Activated CD4-positive, alpha-beta memory T cell treated with anti-CD3 and anti-CD28 coated beads for 36 hours (primary cell): ENCODE measurements around the gene TSEN34. TPM values are rescaled to one million over a fixed set of nuclear protein-coding genes. Genes with fewer than 3 reads are reported as not detected.
"Not testable (repeated sequence)": the region's sequence is repeated elsewhere in the genome, so short reads cannot be mapped to it uniquely, and the experiment has no call there.

ENCODE experiments used
- CTCF ChIA-PET: fragments of 350-600 bp; sonication (Branson Sonifier 250); formaldehyde crosslinking; loops from one replicate; lab custom pipeline; 2021; ENCODE audit warnings: antibody characterized with exemption, inconsistent platforms; lab: Charles Lee
- POLR2A ChIA-PET: fragments of 350-600 bp; sonication (Branson Sonifier 250); formaldehyde crosslinking; loops from one replicate; lab custom pipeline; 2021; ENCODE audit warnings: antibody characterized with exemption; lab: Charles Lee
- DNase-seq: peaks from one replicate; pipeline ENCODE4 v3.0.0-alpha.2; 2020
- H3K27ac Mint-ChIP-seq: one replicate; pipeline ENCODE4 v1.8.0; 2021; ENCODE audit warnings: mixed read lengths
- H3K27me3 Mint-ChIP-seq: one replicate; pipeline ENCODE4 v1.8.0; 2021; ENCODE audit warnings: mixed read lengths
- H3K36me3 Mint-ChIP-seq: one replicate; pipeline ENCODE4 v1.8.0; 2021; ENCODE audit warnings: mixed read lengths
- H3K4me1 Mint-ChIP-seq: one replicate; pipeline ENCODE4 v1.8.0; 2021; ENCODE audit warnings: low read depth, mixed read lengths
- H3K4me3 Mint-ChIP-seq: one replicate; pipeline ENCODE4 v1.8.0; 2021; ENCODE audit warnings: mild to moderate bottlenecking, mixed read lengths
- H3K9me3 Mint-ChIP-seq: one replicate; pipeline ENCODE4 v1.8.0; 2021; ENCODE audit warnings: mixed read lengths
- intact Hi-C: fragments of 100-400 bp; cut with micrococcal nuclease; formaldehyde crosslinking; loops from one replicate; pipeline ENCODE4 v1.15.1; 2023
- total RNA-seq, 2 experiments: library from RNA; stranded (reverse); gene quantifications; one replicate each; pipeline ENCODE4 v1.2.3, GENCODE V29; 2021

The TSEN34 gene
- total RNA-seq, 2 experiments from 2014 or later: 15.5 to 16.3 TPM

DNA sequence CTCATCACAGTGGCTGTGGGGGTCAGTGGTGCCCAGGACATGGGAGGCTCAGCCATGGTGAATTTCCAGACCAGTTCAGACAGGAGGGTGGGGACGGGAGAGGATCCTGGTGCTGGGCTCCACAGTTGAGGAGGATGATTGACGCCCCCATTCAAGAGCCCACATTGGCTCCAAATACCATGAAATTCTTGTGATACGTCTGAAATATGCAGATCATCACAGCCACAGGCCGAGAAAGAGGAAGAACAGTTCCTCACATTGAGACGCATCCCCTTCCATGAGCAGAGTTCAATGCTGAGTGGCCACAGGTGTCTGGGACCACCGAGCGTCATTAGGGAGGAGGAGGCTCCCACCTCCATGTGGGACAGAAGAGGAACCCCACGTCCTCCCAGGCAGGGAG lies 52.7 kb downstream of the TSEN34 start:
- H3K27me3 Mint-ChIP-seq, H3K36me3 Mint-ChIP-seq, H3K9me3 Mint-ChIP-seq, DNase-seq, H3K27ac Mint-ChIP-seq, H3K4me3 Mint-ChIP-seq, POLR2A ChIA-PET, CTCF ChIA-PET: not testable (repeated sequence)
- H3K4me1 Mint-ChIP-seq: peaks cover 15% of the 10 kb centered on the region
- intact Hi-C loops: loop anchor here (10.0 kb wide), 1 partner anchor 141 kb away; no protein-coding TSS in a partner anchor

Other genes with a start within 250 kb of the TSEN34 start
- under 1 TPM in 1 of 2 experiments, not detected in 1; 0.02 TPM for gene CACNG8, start 228.4 kb upstream of the TSEN34 start, total RNA-seq
- not detected for gene CACNG6, start 199.7 kb upstream of the TSEN34 start, total RNA-seq
- not detected for gene VSTM1, start 127.4 kb upstream of the TSEN34 start, total RNA-seq
- not detected for gene TARM1, start 109.9 kb upstream of the TSEN34 start, total RNA-seq
- under 1 TPM; 0.29 to 0.59 TPM for gene OSCAR, start 90.5 kb upstream of the TSEN34 start, total RNA-seq
- gene NDUFA3, start 88.5 kb upstream of the TSEN34 start, total RNA-seq: 100 to 1,000 TPM; 106 to 113 TPM
- gene TFPT, start 75.7 kb upstream of the TSEN34 start, total RNA-seq: 10 to 100 TPM; 27.1 to 31.6 TPM
- 10 to 100 TPM; 74.4 to 74.6 TPM for gene PRPF31, start 75.6 kb upstream of the TSEN34 start, total RNA-seq
- 10 to 100 TPM; 54.6 to 58.7 TPM for gene CNOT3, start 53.5 kb upstream of the TSEN34 start, total RNA-seq
- gene LENG1, start 31.6 kb upstream of the TSEN34 start, total RNA-seq: 1 to 10 TPM; 4.7 to 5.3 TPM
- gene TMC4, start 18.1 kb upstream of the TSEN34 start, total RNA-seq: under 1 TPM; 0.26 to 0.27 TPM
- gene MBOAT7, start 1.7 kb upstream of the TSEN34 start, total RNA-seq: 100 to 1,000 TPM; 107 to 112 TPM
- 1,000 to 10,000 TPM; 1,595 to 1,653 TPM for gene RPS9, start 9.6 kb downstream of the TSEN34 start, total RNA-seq
- 1 to 10 TPM in 1 of 2 experiments, under 1 TPM in 1; 0.68 to 1.6 TPM for gene LILRB3, start 31.7 kb downstream of the TSEN34 start, total RNA-seq
- gene LILRA6, start 51.5 kb downstream of the TSEN34 start, total RNA-seq: under 1 TPM in 1 of 2 experiments, not detected in 1; 0.26 TPM
- not detected for gene LILRB5, start 66.0 kb downstream of the TSEN34 start, total RNA-seq
- not detected for gene LILRB2, start 89.8 kb downstream of the TSEN34 start, total RNA-seq
- not detected for gene LILRA5, start 121.9 kb downstream of the TSEN34 start, total RNA-seq
- not detected for gene LILRA4, start 147.9 kb downstream of the TSEN34 start, total RNA-seq
- gene LAIR1, start 173.6 kb downstream of the TSEN34 start, total RNA-seq: 1 to 10 TPM; 4.9 to 5.7 TPM
- gene TTYH1, start 224.2 kb downstream of the TSEN34 start, total RNA-seq: not detected